Osteocyte (in vitro differentiated cells): Measurements from ENCODE around the gene COL21A1. TPM values are rescaled to one million over a fixed set of nuclear protein-coding genes. Genes with fewer than 3 reads are reported as not detected.
A peak's percentile ranks its signal among the peaks of the same experiment; 100 is the strongest.

Experiments
- DNase-seq: peaks from one replicate; pipeline ENCODE4 v3.0.0; 2021; ENCODE audit warnings: mixed read lengths; ENCODE audit not compliant: unreplicated experiment; ENCODE audit errors: extremely low spot score
- H3K27ac Mint-ChIP-seq: one replicate; pipeline ENCODE4 v1.8.0; 2021; ENCODE audit warnings: mild to moderate bottlenecking, mixed read lengths; ENCODE audit not compliant: unreplicated experiment
- H3K27me3 Mint-ChIP-seq: one replicate; pipeline ENCODE4 v1.8.0; 2021; ENCODE audit warnings: mixed read lengths; ENCODE audit not compliant: unreplicated experiment
- H3K36me3 Mint-ChIP-seq: one replicate; pipeline ENCODE4 v1.8.0; 2021; ENCODE audit warnings: mixed read lengths; ENCODE audit not compliant: unreplicated experiment
- H3K4me1 Mint-ChIP-seq: one replicate; pipeline ENCODE4 v1.8.0; 2021; ENCODE audit warnings: mixed read lengths; ENCODE audit not compliant: unreplicated experiment
- H3K4me3 Mint-ChIP-seq: one replicate; pipeline ENCODE4 v1.8.0; 2021; ENCODE audit warnings: mild to moderate bottlenecking, moderate library complexity, mixed read lengths; ENCODE audit not compliant: unreplicated experiment
- H3K9me3 Mint-ChIP-seq: one replicate; pipeline ENCODE4 v1.8.0; 2021; ENCODE audit warnings: mixed read lengths; ENCODE audit not compliant: unreplicated experiment
- total RNA-seq: library from RNA; stranded (reverse); gene quantifications from 2 replicates; pipeline ENCODE4 v1.2.1, GENCODE V29; 2021
- TF ChIP-seq, protein P1 (sequence below): fragments of 200-600 bp; sonication (generic); IDR thresholded peaks from 2 replicates; pipeline ENCODE4 v1.5.0; 2021; ENCODE audit warnings: antibody characterized with exemption, mild to moderate bottlenecking, moderate library complexity

Gene COL21A1
- total RNA-seq, 1 donor from 2014 or later, result 60.0 TPM

DNA sequence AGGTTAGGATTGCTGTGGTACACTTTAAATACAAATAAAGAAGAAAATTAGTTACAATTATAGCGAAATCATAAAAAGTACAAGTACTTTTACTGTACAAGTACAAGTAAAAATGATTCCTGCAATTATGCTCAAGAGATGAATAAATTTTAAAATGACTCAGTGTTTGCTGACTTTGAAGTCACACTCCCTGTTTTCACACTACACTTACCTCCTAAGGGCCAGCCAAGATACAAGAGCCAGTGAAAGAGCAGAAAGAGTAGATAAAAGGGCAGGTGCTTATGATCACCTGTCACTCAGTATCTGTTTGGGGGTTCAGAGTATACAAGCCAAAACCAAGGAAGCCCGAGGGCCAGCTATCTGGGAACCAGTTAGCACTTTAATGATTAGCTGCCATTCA lies 41.0 kb upstream of the COL21A1 start:
- DNase-seq, result no peak
- H3K27ac Mint-ChIP-seq, result no peak overlapping the region
- TF ChIP-seq, protein P1, sequence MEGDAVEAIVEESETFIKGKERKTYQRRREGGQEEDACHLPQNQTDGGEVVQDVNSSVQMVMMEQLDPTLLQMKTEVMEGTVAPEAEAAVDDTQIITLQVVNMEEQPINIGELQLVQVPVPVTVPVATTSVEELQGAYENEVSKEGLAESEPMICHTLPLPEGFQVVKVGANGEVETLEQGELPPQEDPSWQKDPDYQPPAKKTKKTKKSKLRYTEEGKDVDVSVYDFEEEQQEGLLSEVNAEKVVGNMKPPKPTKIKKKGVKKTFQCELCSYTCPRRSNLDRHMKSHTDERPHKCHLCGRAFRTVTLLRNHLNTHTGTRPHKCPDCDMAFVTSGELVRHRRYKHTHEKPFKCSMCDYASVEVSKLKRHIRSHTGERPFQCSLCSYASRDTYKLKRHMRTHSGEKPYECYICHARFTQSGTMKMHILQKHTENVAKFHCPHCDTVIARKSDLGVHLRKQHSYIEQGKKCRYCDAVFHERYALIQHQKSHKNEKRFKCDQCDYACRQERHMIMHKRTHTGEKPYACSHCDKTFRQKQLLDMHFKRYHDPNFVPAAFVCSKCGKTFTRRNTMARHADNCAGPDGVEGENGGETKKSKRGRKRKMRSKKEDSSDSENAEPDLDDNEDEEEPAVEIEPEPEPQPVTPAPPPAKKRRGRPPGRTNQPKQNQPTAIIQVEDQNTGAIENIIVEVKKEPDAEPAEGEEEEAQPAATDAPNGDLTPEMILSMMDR, result no peak
- no peak overlapping the region for H3K4me3 Mint-ChIP-seq
- no peaks in the 10 kb centered on the region for H3K27me3 Mint-ChIP-seq
- peaks cover 11% of the 10 kb centered on the region for H3K4me1 Mint-ChIP-seq
- peaks cover 16% of the 10 kb centered on the region for H3K9me3 Mint-ChIP-seq
- peaks cover 4% of the 10 kb centered on the region for H3K36me3 Mint-ChIP-seq

DNA sequence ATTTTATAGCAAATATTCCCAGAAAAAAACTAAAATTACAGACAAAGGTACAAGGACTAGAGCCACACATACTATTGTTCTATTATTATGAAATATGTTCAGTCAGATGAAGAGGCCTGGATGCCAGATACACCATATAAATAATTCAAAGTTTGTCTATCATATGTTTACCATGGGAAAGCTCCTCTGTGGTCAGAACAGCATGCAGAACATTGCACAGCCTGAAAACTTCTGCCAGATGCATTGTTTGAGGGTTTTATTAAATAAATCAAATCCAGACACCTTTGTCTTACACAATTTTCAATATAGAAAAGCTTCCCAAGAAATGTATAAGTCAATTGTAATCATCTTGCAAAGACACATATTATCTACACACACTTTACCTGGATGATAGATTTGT lies 35.0 kb upstream of the COL21A1 start:
- no peak for DNase-seq
- no peak overlapping the region for H3K27ac Mint-ChIP-seq
- H3K27me3 Mint-ChIP-seq, result no peaks in the 10 kb centered on the region
- peaks cover 13% of the 10 kb centered on the region for H3K9me3 Mint-ChIP-seq
- H3K36me3 Mint-ChIP-seq, result peaks cover under 1% of the 10 kb centered on the region
- TF ChIP-seq, protein P1, result no peak
- no peak overlapping the region for H3K4me3 Mint-ChIP-seq
- peaks cover 36% of the 10 kb centered on the region for H3K4me1 Mint-ChIP-seq

DNA sequence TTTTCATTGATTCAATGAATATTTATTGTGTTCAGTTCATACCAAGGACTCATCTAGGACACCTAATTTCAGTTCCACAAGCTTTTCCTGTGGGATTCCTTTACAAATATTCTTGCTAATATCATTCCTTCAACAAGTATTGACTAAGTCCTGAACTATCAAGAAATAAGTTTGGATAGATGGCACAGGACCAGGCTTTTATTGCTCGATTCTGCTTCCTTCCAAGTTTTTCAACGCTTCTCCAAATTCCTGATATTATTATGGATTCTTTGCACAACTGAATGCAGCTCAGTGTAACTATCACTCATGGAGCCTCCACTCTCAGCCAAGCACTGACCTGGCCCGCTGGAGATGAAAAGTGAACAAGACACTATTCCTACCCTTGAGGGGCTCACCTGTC lies 32.7 kb upstream of the COL21A1 start:
- H3K27me3 Mint-ChIP-seq, result no peaks in the 10 kb centered on the region
- peaks cover 16% of the 10 kb centered on the region for H3K9me3 Mint-ChIP-seq
- no peak overlapping the region for H3K4me3 Mint-ChIP-seq
- H3K27ac Mint-ChIP-seq, result no peak overlapping the region
- TF ChIP-seq, protein P1, result no peak
- H3K4me1 Mint-ChIP-seq, result peaks cover 48% of the 10 kb centered on the region
- no peak for DNase-seq
- peaks cover 2% of the 10 kb centered on the region for H3K36me3 Mint-ChIP-seq

DNA sequence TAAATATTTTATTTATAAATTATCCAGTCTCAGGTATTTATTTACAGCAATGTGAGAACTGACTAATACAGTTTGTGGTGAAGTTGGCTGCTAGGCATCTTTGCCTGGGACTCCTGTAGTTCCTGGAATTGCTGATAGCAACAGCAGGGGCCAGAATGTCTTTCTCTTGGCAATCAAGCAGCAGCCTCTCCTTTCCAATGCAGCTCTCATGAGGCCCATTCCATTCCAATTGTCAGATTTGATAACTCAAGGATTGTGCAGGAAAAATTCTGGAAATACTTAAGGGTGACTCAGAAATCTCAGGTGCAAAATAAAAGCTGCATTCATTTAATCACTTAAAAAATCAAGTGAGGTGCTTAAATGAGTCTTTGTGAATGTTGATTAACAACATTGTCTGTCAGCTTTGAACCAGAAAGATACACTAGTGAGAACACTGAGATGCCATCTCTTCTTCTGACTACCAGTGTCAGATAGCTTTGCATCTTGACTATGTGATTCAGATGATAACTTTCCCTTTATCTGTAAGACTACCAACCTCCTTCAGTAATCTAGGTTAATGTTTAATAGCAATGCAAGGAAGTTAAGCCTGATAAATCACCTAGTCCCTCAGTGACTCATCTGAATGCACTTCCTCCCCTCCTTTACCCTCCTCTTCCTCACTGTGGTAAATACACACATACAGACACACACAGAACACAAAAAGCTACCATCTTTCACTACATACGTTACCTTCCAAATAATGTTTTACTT lies 32.1 kb upstream of the COL21A1 start:
- DNase-seq, result no peak
- peaks cover 48% of the 10 kb centered on the region for H3K4me1 Mint-ChIP-seq
- peak overlapping the region; percentile 87 for H3K27ac Mint-ChIP-seq
- no peaks in the 10 kb centered on the region for H3K27me3 Mint-ChIP-seq
- H3K36me3 Mint-ChIP-seq, result peaks cover 7% of the 10 kb centered on the region
- TF ChIP-seq, protein P1, result no peak
- H3K4me3 Mint-ChIP-seq, result no peak overlapping the region
- peaks cover 16% of the 10 kb centered on the region for H3K9me3 Mint-ChIP-seq

DNA sequence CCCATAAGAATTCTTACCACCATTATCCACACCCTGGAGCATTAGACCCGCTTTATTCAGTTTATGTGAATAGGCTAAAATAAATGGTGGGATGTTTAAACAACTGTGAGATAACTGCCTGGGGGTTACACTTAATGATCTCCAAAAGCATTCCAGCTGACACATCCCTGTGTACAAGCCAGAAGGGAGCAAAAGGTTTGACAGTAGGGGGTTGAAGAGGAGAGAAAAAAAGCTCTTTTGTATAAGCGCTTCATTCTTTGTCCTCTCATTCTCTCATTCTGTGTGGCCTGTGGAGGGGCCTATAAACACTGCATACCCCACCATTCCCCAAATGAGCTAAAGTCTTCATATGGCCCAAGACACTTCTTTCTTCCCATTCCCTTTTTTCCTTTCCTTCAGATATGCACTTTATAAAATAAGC lies 30.8 kb upstream of the COL21A1 start:
- Mint-ChIP-seq H3K9me3 (peaks cover 26% of the 10 kb centered on the region), H3K27ac (peak overlapping the region; percentile 87), H3K27me3 (no peaks in the 10 kb centered on the region), H3K4me1 (peaks cover 48% of the 10 kb centered on the region), H3K36me3 (peaks cover 14% of the 10 kb centered on the region), H3K4me3 (no peak overlapping the region)
- no peak for DNase-seq
- TF ChIP-seq, protein P1, result no peak
